ENCODE measurements around the gene TAOK3.
"Not testable (repeated sequence)": the region's sequence is repeated elsewhere in the genome, so short reads cannot be mapped to it uniquely, and the experiment has no call there.

The TAOK3 gene

DNA sequence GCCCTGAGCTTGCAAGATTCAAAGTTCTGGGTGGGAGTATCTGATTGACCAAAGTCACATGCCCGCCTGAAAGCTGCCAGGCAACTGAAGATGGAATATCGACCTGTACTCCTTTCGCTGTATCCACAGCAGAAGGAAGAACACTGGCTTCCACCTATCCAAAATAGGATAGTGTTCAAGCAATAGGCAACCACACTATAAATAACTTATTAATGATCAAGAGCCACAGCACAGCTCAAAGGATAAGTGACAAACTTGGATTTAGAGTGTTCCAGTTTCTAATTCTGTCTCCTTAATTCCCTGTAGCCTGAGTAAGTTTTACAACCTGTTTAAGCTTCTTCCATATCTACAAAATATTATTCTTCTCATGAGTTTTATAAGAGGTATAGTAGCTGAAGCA lies 89.9 kb downstream of the TAOK3 start:
- TF ChIP-seq, protein P1, sequence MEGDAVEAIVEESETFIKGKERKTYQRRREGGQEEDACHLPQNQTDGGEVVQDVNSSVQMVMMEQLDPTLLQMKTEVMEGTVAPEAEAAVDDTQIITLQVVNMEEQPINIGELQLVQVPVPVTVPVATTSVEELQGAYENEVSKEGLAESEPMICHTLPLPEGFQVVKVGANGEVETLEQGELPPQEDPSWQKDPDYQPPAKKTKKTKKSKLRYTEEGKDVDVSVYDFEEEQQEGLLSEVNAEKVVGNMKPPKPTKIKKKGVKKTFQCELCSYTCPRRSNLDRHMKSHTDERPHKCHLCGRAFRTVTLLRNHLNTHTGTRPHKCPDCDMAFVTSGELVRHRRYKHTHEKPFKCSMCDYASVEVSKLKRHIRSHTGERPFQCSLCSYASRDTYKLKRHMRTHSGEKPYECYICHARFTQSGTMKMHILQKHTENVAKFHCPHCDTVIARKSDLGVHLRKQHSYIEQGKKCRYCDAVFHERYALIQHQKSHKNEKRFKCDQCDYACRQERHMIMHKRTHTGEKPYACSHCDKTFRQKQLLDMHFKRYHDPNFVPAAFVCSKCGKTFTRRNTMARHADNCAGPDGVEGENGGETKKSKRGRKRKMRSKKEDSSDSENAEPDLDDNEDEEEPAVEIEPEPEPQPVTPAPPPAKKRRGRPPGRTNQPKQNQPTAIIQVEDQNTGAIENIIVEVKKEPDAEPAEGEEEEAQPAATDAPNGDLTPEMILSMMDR (IDR thresholded peaks at IDR 0.05; ENCODE audit: insufficient read depth, low read depth, low read length, missing control alignments), result no peak
- no peak for DNase-seq (ENCODE audit: low read depth)
- H3K4me3 ChIP-seq (ENCODE audit: low read length), result no peak overlapping the region

DNA sequence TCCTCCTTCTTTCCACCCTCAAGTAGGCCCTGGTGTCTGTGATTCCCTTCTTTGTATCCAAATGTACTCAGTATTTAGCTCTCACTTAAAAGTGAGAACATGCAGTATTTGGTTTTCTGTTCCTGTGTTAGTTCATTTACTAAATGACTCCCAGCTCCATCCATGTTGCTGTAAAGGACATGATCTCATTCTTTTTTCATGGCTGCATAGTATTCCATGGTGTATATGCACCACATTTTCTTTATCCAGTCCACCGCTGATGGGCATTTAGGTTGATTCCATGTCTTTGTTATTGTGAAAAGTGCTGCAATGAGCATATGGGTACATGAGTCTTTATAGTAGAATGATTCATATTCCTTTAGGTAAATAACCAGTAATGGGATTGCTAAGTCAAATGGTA lies 94.4 kb downstream of the TAOK3 start:
- DNase-seq (ENCODE audit: low read depth), result peak; percentile 36
- not testable (repeated sequence) for H3K4me3 ChIP-seq (ENCODE audit: low read length)

DNA sequence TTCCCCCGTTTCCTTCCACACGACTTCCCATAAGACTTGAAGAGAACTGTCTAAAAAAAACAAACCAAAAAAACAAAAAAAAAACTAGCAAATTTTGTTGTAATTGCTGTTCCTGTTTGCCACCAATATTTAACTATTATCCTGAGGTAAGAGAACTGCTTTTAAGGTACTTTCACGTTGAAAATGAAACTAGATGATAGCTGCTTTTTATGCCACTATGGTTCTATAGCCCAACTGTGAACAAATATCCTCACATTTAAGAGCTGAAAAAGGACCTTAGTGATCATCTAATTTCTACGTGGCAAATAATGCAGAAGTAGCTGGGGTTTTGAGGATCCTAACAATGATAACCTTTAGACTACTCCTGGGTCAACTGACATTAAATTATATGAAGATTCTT lies 98.6 kb downstream of the TAOK3 start:
- DNase-seq (ENCODE audit: low read depth), result no peak
- H3K4me3 ChIP-seq (ENCODE audit: low read length), result no peak overlapping the region
- TF ChIP-seq, protein P1 (IDR thresholded peaks at IDR 0.05; ENCODE audit: insufficient read depth, low read depth, low read length, missing control alignments), result no peak

DNA sequence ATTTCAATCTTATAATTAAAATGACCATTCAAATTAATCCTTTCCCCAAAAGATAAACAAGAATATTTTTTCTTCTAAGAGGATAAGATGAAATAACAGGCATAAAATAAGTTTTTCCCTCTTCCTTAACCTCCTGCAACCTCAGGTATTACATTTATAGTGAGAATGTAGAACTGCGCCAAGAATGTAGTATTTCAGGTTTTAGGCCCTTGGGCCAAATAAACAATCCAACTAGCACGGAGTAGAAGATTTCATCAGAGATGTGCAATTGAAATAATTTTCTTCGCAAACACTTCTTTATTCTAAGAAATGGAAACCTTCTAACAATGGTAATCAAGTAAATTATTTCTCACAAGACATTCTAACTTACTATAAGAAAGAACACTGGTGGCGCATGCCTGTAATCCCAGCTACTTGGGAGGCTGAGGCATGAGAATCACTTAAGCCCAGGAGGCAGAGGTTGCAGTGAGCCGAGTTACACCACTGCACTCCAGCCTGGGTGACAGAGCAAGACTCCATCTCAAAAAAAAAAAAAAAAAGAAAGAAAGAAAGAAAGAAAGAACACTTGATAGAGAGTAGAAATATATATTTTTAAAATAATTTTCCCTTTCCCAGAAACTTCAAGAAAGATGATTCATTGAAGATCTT lies 100.8 kb downstream of the TAOK3 start:
- H3K4me3 ChIP-seq (ENCODE audit: low read length), result peak overlapping the region; percentile 23
- TF ChIP-seq, protein P1 (IDR thresholded peaks at IDR 0.05; ENCODE audit: insufficient read depth, low read depth, low read length, missing control alignments), result no peak
- DNase-seq (ENCODE audit: low read depth), result peak; percentile 92

DNA sequence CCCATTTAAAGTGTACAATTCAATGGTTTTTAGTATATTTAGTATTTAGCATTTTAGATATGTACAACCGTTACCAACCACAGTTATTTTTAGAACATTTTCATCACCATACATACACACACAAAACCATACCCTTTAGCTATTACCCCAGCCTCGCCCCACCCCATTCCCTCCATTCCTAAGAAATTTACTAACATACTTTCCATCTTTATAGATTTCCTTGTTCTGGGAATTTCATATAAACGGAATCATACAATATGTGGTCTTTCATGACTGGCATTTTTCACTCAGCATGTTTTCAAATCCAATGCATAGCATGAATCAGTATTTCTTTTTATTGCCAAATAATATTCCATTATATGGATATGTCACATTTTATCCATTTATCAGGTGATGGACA lies 101.5 kb downstream of the TAOK3 start:
- TF ChIP-seq, protein P1 (IDR thresholded peaks at IDR 0.05; ENCODE audit: insufficient read depth, low read depth, low read length, missing control alignments), result no peak
- peak; percentile 48 for DNase-seq (ENCODE audit: low read depth)
- H3K4me3 ChIP-seq (ENCODE audit: low read length), result no peak overlapping the region

DNA sequence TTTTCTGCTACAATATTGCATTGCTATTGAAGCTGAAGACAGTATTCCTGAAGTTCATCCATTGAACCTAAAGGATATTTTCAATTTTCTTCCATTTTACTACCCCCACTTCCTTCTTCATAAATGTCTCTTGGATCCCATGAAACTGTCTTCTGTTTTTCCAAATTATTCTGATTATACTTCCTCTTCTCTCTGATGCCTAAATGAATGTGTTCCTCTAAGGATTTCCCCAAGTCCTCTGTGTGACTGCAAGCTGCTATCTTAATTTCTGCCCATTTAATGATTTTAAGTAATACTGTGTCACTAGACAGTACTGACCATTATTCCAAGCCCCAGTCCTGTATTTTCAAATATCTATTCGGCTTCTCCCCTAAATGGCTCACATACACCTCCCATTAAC lies 102.9 kb downstream of the TAOK3 start:
- no peak for DNase-seq (ENCODE audit: low read depth)
- no peak overlapping the region for H3K4me3 ChIP-seq (ENCODE audit: low read length)
- TF ChIP-seq, protein P1 (IDR thresholded peaks at IDR 0.05; ENCODE audit: insufficient read depth, low read depth, low read length, missing control alignments), result no peak

DNA sequence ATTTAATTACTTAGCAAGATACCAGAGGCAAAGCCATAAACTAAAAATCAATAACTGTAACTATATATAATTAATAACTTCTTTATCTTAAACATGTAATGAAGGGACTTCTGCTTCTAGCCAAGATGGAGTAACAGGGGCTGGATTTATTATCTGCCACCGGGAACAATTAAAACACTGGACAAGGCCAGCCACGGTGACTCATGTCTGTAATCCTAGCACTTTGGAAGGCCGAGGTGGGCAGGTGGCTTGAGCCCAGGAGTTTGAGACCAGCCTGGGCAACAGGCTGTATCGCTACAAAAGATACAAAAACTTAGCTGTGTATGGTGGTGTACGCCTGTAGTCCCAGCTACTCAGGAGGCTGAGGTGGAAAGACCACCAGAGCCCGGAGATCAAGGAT lies 113.6 kb downstream of the TAOK3 start:
- no peak overlapping the region for H3K4me3 ChIP-seq (ENCODE audit: low read length)
- DNase-seq (ENCODE audit: low read depth), result no peak
- TF ChIP-seq, protein P1 (IDR thresholded peaks at IDR 0.05; ENCODE audit: insufficient read depth, low read depth, low read length, missing control alignments), result no peak

Data from epithelial cell of esophagus (primary cell).